ENCODE data around the gene TRPC3.
"Not testable (repeated sequence)": the region's sequence is repeated elsewhere in the genome, so short reads cannot be mapped to it uniquely, and the experiment has no call there.

TRPC3 gene

GRCh38 chr4:121950680-121951520 lies 960 bp downstream of the TRPC3 start:
- FAIRE-seq (no peak), DNase-seq (ENCODE audit: extremely low spot score, insufficient read length, low read depth) (no peak)

DNA sequence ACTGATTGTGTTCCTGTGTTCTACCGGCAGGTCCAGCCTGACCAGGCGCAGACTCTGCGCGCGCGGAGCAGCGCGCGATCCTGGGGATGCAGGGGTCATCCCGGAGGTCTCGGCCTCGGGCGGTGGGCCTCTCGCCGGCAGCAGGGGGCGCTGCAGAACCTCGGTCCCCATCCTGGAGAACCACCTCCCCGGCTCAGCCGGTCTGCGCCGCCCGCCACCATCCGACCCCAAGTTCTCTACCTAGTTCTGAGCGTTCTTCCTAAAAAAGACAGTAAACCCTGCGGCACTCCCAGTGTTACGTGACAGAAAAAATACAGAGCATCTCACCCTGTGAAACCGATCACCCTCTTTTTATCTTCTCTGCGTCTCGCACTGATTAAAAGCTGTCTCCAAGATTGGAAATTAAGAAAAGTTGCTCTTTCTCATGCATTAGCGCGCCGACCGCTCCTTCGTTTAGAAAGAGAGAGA lies 1.6 kb downstream of the TRPC3 start:
- DNase-seq (ENCODE audit: extremely low spot score, insufficient read length, low read depth), result peak; percentile 68
- peak; percentile 57 for FAIRE-seq

GRCh38 chr4:121946644-121947043 lies 5.2 kb downstream of the TRPC3 start:
- no peak for FAIRE-seq

DNA sequence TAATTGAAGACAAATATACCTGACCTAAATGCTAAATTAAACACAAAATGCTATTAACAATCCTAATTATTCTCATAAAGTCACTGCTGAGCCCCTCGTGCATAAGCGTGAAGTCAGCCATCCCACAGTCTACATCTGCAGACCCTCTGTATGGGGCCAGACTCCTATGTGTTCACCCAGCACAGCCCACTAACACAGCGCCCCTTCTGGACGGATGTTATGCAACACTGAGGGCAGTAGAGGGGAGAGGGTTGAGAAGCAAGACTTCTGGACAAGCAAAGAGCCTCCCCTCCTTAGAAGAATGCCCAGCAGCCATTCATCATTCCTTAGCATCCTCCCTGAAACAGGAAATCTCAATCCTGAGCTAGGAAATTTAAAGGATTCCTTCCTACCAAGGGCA lies 7.9 kb downstream of the TRPC3 start:
- FAIRE-seq (no peak), DNase-seq (ENCODE audit: extremely low spot score, insufficient read length, low read depth) (no peak)

More at GRCh38 chr4:121946644-121947043, 5.2 kb downstream of the TRPC3 start:
- no peak for DNase-seq (ENCODE audit: extremely low spot score, insufficient read length, low read depth)

DNA sequence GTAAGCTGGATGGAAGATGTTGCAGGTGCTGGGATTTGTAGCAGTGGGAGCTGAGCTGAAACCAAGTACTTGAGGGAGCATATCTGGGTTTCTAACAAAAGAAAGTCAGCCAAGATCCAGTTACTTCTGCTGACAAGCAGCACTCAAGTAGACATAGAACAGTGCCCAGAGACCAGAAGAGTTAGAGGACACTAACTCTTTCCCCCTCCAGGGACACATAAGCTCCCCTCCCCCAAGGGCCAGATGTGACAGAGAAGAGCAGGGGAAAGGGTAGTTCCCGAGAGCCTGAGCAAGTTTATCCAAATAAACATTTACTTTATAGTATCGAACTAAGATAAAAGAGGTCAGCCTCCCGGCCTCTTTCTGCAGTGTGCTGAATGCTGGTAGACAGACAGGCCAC lies 12.2 kb downstream of the TRPC3 start:
- no peak for DNase-seq (ENCODE audit: extremely low spot score, insufficient read length, low read depth)
- FAIRE-seq, result no peak

GRCh38 chr4:121938282-121939092 lies 13.4 kb downstream of the TRPC3 start:
- DNase-seq (ENCODE audit: extremely low spot score, insufficient read length, low read depth), result no peak
- FAIRE-seq, result no peak

GRCh38 chr4:121936101-121936500 lies 15.8 kb downstream of the TRPC3 start:
- DNase-seq (ENCODE audit: extremely low spot score, insufficient read length, low read depth), result no peak
- FAIRE-seq, result no peak

- FAIRE-seq (no peak), DNase-seq (ENCODE audit: extremely low spot score, insufficient read length, low read depth) (no peak)
These were observed 17.2 kb downstream of the TRPC3 start for GRCh38 chr4:121934635-121935034.

DNA sequence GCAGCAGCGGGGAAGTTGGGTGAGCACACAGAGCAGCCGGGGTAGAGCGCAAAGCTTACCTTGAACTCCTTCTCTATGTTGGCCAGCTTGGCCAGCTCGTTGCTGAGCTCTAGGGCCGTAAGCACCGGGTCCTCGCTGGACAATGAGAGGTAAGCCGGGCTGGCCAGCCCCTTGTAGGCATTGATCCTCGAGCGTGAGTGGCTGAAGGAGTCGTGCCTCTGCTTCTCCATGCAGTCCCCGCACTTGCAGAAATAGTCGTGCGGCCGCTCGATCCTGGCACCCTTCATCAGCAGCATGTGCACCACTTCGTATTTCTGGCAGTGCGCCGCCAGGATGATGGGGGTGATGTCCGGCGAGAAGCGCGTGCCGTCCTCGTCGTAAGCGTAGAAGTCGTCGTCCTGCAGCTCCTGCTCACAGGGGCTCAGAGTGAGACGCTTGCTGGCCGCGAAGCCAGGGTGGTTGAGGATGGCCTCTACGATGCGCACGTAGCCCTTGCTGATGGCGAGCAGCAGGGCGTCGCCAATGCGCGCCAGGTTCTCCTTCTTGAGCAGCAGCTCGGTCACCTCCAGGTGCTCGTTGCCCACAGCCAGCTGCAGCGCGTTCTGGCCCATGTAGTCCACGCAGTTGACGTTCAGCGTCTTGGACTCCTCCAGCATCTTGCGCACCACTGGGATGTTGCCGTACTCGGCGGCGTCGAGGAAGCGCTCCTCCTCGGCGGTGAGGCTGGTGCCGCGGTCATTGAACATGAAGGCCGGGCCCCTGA lies 19.5 kb downstream of the TRPC3 start:
- DNase-seq (ENCODE audit: extremely low spot score, insufficient read length, low read depth), result no peak
- FAIRE-seq, result no peak

- no peak for FAIRE-seq
- DNase-seq (ENCODE audit: extremely low spot score, insufficient read length, low read depth), result no peak
These were observed 21.6 kb downstream of the TRPC3 start for GRCh38 chr4:121930304-121930703.

DNA sequence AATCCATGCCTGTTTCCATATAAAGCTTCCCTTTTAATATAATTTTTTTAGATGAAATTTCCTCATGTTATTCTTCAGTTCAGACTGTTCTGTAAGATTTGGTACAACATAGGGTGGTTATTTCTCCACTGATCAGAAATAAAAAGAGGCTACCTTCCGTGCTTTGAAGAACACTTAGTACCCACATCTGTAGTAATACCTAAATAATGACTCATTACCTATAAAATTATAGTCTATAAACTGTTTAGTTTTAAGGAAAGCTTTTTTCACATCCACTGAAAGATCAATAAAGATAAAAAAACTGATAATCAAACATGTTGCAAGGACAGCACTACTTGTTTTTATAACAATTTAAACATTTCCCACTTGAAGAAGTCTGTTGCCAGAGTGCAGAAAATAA lies 23.9 kb downstream of the TRPC3 start:
- no peak for DNase-seq (ENCODE audit: extremely low spot score, insufficient read length, low read depth)
- no peak for FAIRE-seq

DNA sequence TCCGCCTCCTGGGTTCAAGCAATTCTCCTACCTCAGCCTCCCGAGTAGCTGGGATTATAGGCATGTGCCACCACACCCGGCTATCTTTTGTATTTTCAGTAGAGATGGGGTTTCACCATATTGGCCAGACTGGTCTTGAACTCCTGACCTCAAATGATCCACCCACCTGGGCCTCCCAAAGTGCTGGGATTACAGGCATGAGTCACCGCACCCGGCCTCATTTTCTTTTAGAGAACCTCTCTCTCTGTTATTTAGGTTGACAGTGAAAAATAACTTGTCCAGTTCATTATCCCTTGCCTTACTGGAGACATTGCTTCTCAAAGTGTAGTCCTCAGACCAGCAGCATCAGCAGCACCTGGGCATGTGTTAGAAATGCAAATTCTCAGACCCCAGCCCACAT lies 25.4 kb downstream of the TRPC3 start:
- not testable (repeated sequence) for FAIRE-seq; DNase-seq (ENCODE audit: extremely low spot score, insufficient read length, low read depth)

- DNase-seq (ENCODE audit: extremely low spot score, insufficient read length, low read depth) (no peak), FAIRE-seq (no peak)
These were observed 28.6 kb downstream of the TRPC3 start for GRCh38 chr4:121923306-121923705.

- FAIRE-seq (no peak), DNase-seq (ENCODE audit: extremely low spot score, insufficient read length, low read depth) (no peak)
These were observed 38.2 kb downstream of the TRPC3 start for GRCh38 chr4:121913667-121914066.

DNA sequence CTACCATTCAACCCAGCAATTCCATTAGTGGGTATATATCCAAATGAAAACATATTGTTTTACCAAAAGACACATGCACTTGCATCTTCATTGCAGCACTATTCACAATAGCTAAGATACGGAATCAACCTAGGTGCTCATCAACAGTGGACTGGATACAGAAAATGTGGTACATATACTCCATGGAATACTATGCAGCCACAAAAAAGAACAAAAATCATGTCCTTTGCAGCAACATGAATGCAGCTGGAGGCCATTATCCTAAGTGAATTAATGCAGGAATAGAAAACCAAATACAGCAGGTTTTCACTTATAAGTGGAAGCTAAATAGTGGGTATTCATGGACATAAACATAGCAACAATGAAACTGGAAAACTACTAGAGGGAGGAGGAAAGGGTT lies 43.5 kb downstream of the TRPC3 start:
- FAIRE-seq (no peak), DNase-seq (ENCODE audit: extremely low spot score, insufficient read length, low read depth) (no peak)

DNA sequence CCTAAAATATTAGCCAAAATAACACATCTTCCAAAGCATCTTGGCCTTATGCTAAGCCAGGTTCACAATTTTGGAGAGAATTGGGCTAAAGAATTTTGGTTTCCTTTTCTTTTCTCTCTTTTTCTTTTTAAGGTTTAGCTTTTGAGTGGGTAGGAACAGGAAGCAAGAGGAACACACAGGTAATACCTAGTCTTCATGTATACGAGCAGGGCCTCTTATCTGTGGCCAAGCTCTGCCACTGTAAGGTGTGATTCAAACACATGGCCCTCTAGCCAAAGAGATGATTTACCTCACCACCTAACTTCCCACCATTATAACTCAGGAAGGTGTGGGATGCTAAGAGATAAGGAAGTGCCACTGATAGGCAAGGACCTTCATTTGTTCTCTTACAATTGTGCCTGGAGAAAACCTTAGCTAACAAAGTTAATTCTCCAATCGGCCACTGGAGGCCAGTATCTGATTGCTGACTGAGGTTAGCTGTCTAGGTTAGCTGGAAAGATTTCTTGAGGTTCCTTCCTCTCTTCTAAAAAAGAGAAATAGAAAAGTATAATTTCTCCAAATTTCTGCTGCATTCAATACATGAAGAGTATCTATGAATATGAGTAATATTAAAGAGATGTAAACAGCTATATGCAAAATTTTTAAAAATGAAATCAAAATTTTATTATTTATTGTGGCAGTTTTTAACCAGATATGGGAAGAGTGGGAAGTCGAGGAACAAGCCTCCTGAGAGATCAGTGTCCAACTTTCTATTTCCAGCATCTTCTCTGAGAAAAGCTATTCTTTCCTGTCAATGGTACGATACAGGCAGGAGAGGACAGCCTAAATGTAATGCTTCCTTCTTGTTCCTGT lies 51.5 kb downstream of the TRPC3 start:
- DNase-seq (ENCODE audit: extremely low spot score, insufficient read length, low read depth) (peak; percentile 2), FAIRE-seq (peak; percentile 88)

DNA sequence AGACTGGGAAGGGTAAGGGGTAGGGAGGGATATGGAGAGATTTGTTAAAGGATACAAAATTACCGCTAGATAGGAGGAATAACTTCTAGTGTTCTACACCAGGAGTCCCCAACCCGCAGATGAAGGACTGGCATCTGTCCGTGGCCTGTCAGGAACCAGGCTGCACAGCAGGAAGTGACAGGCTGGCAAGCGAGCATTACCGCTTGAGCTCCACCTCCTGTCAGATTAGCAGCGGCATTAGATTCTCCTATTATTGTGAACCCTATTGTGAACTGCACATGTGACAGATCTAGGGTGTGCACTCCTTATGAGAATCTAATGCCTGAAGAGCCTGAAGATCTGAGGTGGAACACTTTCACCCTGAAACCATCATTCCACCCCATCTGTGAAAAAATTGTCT lies 53.7 kb downstream of the TRPC3 start:
- FAIRE-seq (no peak), DNase-seq (ENCODE audit: extremely low spot score, insufficient read length, low read depth) (no peak)

- no peak for FAIRE-seq
These were observed 63.7 kb downstream of the TRPC3 start for GRCh38 chr4:121888134-121888533.

GRCh38 chr4:121885115-121885514 lies 66.7 kb downstream of the TRPC3 start:
- DNase-seq (ENCODE audit: extremely low spot score, insufficient read length, low read depth) (no peak), FAIRE-seq (no peak)

More at GRCh38 chr4:121888134-121888533, 63.7 kb downstream of the TRPC3 start:
- DNase-seq (ENCODE audit: extremely low spot score, insufficient read length, low read depth), result no peak

Measured in GM18507 (cell line).